RWPE2 (cell line): ENCODE data around the gene MAST2.
"Not testable (repeated sequence)": the region's sequence is repeated elsewhere in the genome, so short reads cannot be mapped to it uniquely, and the experiment has no call there.

ENCODE experiments used
- ATAC-seq: fragments of 200-7000 bp; cut with Tn5 transposase; 3 replicates; pipeline ENCODE4 v1.9.1; 2021; ENCODE audit warnings: low read depth
- DNase-seq: peaks from one replicate; pipeline ENCODE4 v3.0.0-alpha.2; 2020; ENCODE audit warnings: low spot score
- H3K27ac ChIP-seq: fragments of 450-650 bp; 2 replicates; pipeline ENCODE4 v1.5.1; 2017; ENCODE audit warnings: mild to moderate bottlenecking; ENCODE audit not compliant: poor library complexity, severe bottlenecking
- H3K27me3 ChIP-seq: fragments of 250-450 bp; sonication (Bioruptor Pico); 2 replicates; pipeline ENCODE4 v1.5.1; 2021; ENCODE audit warnings: mild to moderate bottlenecking, moderate library complexity; ENCODE audit not compliant: insufficient read depth, poor library complexity, severe bottlenecking
- H3K36me3 ChIP-seq: fragments of 250-450 bp; sonication (Bioruptor Pico); 2 replicates; pipeline ENCODE4 v1.5.1; 2020; ENCODE audit warnings: low read depth, mild to moderate bottlenecking, moderate library complexity
- H3K4me1 ChIP-seq: fragments of 250-450 bp; sonication (Bioruptor Pico); 2 replicates; pipeline ENCODE4 v1.5.1; 2021; ENCODE audit warnings: mild to moderate bottlenecking, moderate library complexity; ENCODE audit not compliant: insufficient read depth, poor library complexity, severe bottlenecking
- H3K4me3 ChIP-seq: fragments of 250-450 bp; sonication (Bioruptor Pico); 2 replicates; pipeline ENCODE4 v1.5.1; 2021; ENCODE audit warnings: mild to moderate bottlenecking, moderate library complexity; ENCODE audit not compliant: severe bottlenecking
- H3K9me3 ChIP-seq: fragments of 250-450 bp; sonication (Bioruptor Pico); 2 replicates; pipeline ENCODE4 v1.5.1; 2021; ENCODE audit warnings: mild to moderate bottlenecking, moderate library complexity; ENCODE audit not compliant: severe bottlenecking
- TF ChIP-seq, protein P1 (sequence below): fragments of 450-650 bp; IDR thresholded peaks from one replicate; pipeline ENCODE4 v1.5.1; 2017; ENCODE audit warnings: mild to moderate bottlenecking, moderate library complexity; ENCODE audit not compliant: poor library complexity, severe bottlenecking

Gene MAST2

DNA sequence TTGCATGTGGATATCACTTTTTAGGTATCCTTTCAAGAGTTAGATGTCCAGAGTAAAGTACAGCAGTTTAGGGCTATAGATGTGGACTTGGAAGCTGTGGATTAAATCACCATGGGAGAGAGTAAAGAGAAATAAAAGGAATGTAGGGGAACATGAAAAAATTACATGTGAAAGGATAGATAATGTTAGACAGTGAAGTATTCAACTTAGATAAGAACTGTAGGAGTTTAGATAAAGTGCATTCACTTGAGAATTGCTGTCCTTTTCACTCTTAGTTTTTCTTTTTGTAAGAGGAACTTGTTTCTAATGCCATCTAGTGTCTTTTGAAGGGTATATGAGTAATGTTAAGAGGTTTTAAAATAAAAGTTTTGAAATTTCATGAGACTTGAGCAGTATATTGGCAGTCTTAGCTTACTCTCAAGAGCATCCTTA is 40.1 kb downstream of the MAST2 start:
- no peaks in the 10 kb centered on the region for H3K4me1 ChIP-seq
- H3K36me3 ChIP-seq: no peaks in the 10 kb centered on the region
- no peaks in the 10 kb centered on the region for H3K27me3 ChIP-seq
- H3K27ac ChIP-seq: no peak overlapping the region
- TF ChIP-seq, protein P1, sequence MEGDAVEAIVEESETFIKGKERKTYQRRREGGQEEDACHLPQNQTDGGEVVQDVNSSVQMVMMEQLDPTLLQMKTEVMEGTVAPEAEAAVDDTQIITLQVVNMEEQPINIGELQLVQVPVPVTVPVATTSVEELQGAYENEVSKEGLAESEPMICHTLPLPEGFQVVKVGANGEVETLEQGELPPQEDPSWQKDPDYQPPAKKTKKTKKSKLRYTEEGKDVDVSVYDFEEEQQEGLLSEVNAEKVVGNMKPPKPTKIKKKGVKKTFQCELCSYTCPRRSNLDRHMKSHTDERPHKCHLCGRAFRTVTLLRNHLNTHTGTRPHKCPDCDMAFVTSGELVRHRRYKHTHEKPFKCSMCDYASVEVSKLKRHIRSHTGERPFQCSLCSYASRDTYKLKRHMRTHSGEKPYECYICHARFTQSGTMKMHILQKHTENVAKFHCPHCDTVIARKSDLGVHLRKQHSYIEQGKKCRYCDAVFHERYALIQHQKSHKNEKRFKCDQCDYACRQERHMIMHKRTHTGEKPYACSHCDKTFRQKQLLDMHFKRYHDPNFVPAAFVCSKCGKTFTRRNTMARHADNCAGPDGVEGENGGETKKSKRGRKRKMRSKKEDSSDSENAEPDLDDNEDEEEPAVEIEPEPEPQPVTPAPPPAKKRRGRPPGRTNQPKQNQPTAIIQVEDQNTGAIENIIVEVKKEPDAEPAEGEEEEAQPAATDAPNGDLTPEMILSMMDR: peak; percentile 52
- ATAC-seq (no peak), DNase-seq (no peak)
- H3K9me3 ChIP-seq: peaks cover 2% of the 10 kb centered on the region
- no peak overlapping the region for H3K4me3 ChIP-seq

DNA sequence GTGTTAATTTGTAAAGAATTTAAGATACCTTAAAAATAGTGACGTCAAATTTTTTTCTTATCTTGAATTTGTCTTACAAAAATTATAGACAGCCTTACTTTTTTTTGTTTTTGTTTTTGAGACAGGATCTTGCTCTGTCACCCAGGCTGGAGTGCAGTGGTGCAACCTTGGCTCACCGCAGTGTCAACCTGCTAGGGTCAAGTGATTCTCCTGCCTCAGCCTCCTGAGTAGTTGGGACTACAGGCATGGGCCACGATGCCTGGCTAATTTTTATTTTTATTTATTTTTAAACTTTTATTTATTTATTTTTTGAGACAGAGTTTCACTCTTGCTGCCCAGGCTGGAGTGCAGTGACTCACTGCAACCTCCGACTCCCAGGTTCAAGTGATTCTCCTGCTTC is 40.6 kb downstream of the MAST2 start:
- H3K36me3 ChIP-seq, H3K4me3 ChIP-seq, H3K9me3 ChIP-seq, H3K27ac ChIP-seq, H3K4me1 ChIP-seq, DNase-seq, H3K27me3 ChIP-seq, ATAC-seq: not testable (repeated sequence)

DNA sequence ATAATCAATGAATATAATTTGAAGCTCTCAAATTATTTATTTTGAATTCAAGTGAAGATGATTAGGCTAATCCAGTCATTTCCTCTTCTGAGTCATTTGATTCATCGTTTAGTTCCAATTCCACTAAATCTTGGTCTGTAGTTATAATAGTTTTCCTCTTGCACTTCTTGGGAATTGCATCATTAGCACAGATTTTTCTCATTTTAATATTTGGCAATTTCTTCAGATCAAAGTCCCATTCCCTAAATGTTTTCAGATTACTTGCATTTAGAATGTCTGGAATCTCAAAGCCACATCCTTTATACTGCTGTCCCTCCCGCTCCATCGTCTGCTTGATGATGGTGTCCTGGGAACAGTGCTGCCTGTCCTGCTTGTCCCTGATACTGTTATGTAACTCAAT is 43.5 kb downstream of the MAST2 start:
- ATAC-seq (no peak), DNase-seq (no peak)
- Histone ChIP-seq H3K27me3 (no peaks in the 10 kb centered on the region), H3K4me3 (no peak overlapping the region), H3K36me3 (no peaks in the 10 kb centered on the region), H3K27ac (no peak overlapping the region), H3K9me3 (peaks cover 2% of the 10 kb centered on the region), H3K4me1 (no peaks in the 10 kb centered on the region)
- TF ChIP-seq, protein P1: no peak

DNA sequence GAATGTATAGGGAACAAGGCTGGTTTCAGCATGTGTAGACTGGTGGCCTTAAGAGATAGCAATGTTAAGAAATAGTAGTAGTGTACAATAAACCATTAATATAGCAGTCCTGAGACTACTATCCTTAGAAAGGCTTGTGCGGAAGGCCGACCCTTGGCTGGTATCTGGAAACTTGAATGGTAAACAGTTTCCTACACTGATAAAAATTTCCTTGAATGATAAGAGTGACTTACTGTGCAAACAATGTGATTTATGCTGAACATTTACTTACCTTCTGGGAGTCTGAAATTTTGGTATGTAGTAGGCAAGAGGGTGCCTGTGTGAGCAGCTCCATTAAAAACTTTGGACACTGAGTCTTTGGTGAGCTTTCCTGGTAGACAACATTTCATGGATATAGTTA is 44.7 kb downstream of the MAST2 start:
- TF ChIP-seq, protein P1: no peak
- H3K4me1 ChIP-seq: no peaks in the 10 kb centered on the region
- DNase-seq: no peak
- no peaks in the 10 kb centered on the region for H3K36me3 ChIP-seq
- no peaks in the 10 kb centered on the region for H3K27me3 ChIP-seq
- H3K9me3 ChIP-seq: peaks cover 2% of the 10 kb centered on the region
- no peak for ATAC-seq
- H3K27ac ChIP-seq: no peak overlapping the region
- H3K4me3 ChIP-seq: no peak overlapping the region

DNA sequence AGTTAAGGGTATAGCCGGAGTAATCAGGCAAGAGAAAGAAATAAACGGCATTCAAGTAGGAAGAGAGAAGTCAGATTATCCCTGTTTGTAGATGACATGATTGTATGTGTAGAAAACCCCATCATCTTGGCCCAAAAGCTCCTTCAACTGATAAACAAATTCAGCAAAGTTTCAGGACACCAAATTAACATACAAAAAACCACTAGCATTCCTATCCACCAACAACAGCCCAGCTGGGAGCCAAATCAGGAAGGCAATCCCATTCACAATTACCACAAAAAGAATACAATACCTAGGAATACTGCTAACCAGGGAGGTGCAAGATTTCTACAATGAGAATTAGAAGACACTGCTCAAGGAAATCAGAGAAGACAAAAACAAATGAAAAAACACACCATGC is 45.3 kb downstream of the MAST2 start:
- ATAC-seq (no peak), DNase-seq (no peak)
- Histone ChIP-seq H3K9me3 (peaks cover under 1% of the 10 kb centered on the region), H3K27ac (no peak overlapping the region), H3K4me3 (no peak overlapping the region), H3K4me1 (no peaks in the 10 kb centered on the region), H3K27me3 (no peaks in the 10 kb centered on the region), H3K36me3 (no peaks in the 10 kb centered on the region)
- TF ChIP-seq, protein P1: no peak
